Measurements from ENCODE around the gene RLN3. TPM values are rescaled to one million over a fixed set of nuclear protein-coding genes. Genes with fewer than 3 reads are reported as not detected.

Gene RLN3
- total and polyA plus RNA-seq, 9 of the 15 experiments (the other 6 are each of a cell fraction or from before 2014, with no cell fraction given) = 0.31 to 1.2 (median 0.71) TPM; not detected in 6

- no peak for TF ChIP-seq ZNF668 (CRISPR knock-in tag; IDR thresholded peaks at IDR 0.05)
- no peak for TF ChIP-seq HIVEP1 (CRISPR knock-in tag; IDR thresholded peaks at IDR 0.05)
- TF ChIP-seq, protein P1, sequence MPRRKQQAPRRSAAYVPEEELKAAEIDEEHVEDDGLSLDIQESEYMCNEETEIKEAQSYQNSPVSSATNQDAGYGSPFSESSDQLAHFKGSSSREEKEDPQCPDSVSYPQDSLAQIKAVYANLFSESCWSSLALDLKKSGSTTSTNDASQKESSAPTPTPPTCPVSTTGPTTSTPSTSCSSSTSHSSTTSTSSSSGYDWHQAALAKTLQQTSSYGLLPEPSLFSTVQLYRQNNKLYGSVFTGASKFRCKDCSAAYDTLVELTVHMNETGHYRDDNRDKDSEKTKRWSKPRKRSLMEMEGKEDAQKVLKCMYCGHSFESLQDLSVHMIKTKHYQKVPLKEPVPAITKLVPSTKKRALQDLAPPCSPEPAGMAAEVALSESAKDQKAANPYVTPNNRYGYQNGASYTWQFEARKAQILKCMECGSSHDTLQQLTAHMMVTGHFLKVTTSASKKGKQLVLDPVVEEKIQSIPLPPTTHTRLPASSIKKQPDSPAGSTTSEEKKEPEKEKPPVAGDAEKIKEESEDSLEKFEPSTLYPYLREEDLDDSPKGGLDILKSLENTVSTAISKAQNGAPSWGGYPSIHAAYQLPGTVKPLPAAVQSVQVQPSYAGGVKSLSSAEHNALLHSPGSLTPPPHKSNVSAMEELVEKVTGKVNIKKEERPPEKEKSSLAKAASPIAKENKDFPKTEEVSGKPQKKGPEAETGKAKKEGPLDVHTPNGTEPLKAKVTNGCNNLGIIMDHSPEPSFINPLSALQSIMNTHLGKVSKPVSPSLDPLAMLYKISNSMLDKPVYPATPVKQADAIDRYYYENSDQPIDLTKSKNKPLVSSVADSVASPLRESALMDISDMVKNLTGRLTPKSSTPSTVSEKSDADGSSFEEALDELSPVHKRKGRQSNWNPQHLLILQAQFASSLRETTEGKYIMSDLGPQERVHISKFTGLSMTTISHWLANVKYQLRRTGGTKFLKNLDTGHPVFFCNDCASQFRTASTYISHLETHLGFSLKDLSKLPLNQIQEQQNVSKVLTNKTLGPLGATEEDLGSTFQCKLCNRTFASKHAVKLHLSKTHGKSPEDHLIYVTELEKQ (CRISPR knock-in tag; IDR thresholded peaks at IDR 0.05) = no peak
- TF ChIP-seq ZNF239 (CRISPR knock-in tag; IDR thresholded peaks at IDR 0.05) = peak; percentile 14; the same call in 1 of the 2 replicates
- TF ChIP-seq SP1 (CRISPR knock-in tag; IDR thresholded peaks at IDR 0.05) = peak; percentile 92
- peak; percentile 80 for TF ChIP-seq RBFOX2 (IDR thresholded peaks at IDR 0.05; ENCODE audit: low read depth, low read length)
- no peak for TF ChIP-seq PCBP2 (IDR thresholded peaks at IDR 0.05; ENCODE audit: low read depth, low read length, poor library complexity, severe bottlenecking)
- TF ChIP-seq LEF1 (IDR thresholded peaks at IDR 0.05) = peak; percentile 53; the same call in 1 of the 2 replicates
- TF ChIP-seq TRIM28 (IDR thresholded peaks at IDR 0.05) = peak; percentile 65; the same call in 1 of the 2 replicates
- TF ChIP-seq ELF4 (CRISPR knock-in tag; IDR thresholded peaks at IDR 0.05) = no peak
- TF ChIP-seq NONO (IDR thresholded peaks at IDR 0.05; ENCODE audit: low read depth in 2 of 2, low read length in 1 of 2) = peak in 1 of 2 experiments; percentile 75; a peak in 1 of 4 replicates
- peak; percentile 99 to 100 for TF ChIP-seq KDM1A (IDR thresholded peaks at IDR 0.05)
- no peak for TF ChIP-seq GABPB1 (CRISPR knock-in tag; IDR thresholded peaks at IDR 0.05)
- no peak for TF ChIP-seq CEBPG (CRISPR knock-in tag; IDR thresholded peaks at IDR 0.05)
- TF ChIP-seq CEBPG (tag; conservative IDR thresholded peaks at IDR 0.05 in 1 of 2, IDR thresholded peaks at IDR 0.05 in 1 of 2) = no peak
- TF ChIP-seq SAFB2 (IDR thresholded peaks at IDR 0.05; ENCODE audit: borderline replicate concordance, low read depth, low read length, severe bottlenecking) = no peak
- no peak for TF ChIP-seq ZNF444 (CRISPR knock-in tag; IDR thresholded peaks at IDR 0.05)
- TF ChIP-seq ZNF512 (tag; IDR thresholded peaks at IDR 0.05) = no peak
- no peak for TF ChIP-seq BRCA1 (IDR thresholded peaks at IDR 0.05)
- no peak for TF ChIP-seq BRCA1 (CRISPR knock-in tag; IDR thresholded peaks at IDR 0.05)
- TF ChIP-seq CHD2 (IDR thresholded peaks at IDR 0.05; ENCODE audit: low read depth, low read length) = no peak
- no peak for TF ChIP-seq TCFL5 (CRISPR knock-in tag; conservative IDR thresholded peaks at IDR 0.05)
- no peak for TF ChIP-seq THRAP3 (IDR thresholded peaks at IDR 0.05; ENCODE audit: borderline replicate concordance)
- TF ChIP-seq, protein P2, sequence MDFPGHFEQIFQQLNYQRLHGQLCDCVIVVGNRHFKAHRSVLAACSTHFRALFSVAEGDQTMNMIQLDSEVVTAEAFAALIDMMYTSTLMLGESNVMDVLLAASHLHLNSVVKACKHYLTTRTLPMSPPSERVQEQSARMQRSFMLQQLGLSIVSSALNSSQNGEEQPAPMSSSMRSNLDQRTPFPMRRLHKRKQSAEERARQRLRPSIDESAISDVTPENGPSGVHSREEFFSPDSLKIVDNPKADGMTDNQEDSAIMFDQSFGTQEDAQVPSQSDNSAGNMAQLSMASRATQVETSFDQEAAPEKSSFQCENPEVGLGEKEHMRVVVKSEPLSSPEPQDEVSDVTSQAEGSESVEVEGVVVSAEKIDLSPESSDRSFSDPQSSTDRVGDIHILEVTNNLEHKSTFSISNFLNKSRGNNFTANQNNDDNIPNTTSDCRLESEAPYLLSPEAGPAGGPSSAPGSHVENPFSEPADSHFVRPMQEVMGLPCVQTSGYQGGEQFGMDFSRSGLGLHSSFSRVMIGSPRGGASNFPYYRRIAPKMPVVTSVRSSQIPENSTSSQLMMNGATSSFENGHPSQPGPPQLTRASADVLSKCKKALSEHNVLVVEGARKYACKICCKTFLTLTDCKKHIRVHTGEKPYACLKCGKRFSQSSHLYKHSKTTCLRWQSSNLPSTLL (IDR thresholded peaks at IDR 0.05) = no peak
Observed at GRCh38 chr19:14005349-14006084, 22.4 kb upstream of the RLN3 start (continued).

Data from K562 (cell line).